HepG2 (cell line): ENCODE data around the gene NFATC2. TPM values are rescaled to one million over a fixed set of nuclear protein-coding genes. Genes with fewer than 3 reads are reported as not detected.

Experiments used
- ATAC-seq: fragments of 200-7000 bp; cut with Tn5 transposase; 3 replicates; pipeline ENCODE4 v1.9.1; 2020; ENCODE audit warnings: mild to moderate bottlenecking, moderate library complexity
- BruUV-seq: library from RNA; stranded (reverse); fragments of 400-500 nt; replicated peaks from 2 replicates; lab custom pipeline; 2021; lab: Mats Ljungman, UMichigan
- CTCF ChIA-PET: fragments of 300-600 bp; formaldehyde crosslinking; extraction: SDS; loops from one replicate; lab custom pipeline; 2021; ENCODE audit warnings: low total read pairs, inconsistent platforms, low intra/inter-chr PET ratio; lab: Yijun Ruan, JAX
- POLR2A ChIA-PET: fragments of 350-600 bp; sonication (Branson Sonifier 250); formaldehyde crosslinking; loops from one replicate; lab custom pipeline; 2020; ENCODE audit warnings: antibody characterized with exemption, inconsistent platforms; lab: Yijun Ruan, JAX
- DNase-seq: peaks from one replicate; pipeline ENCODE4 v3.0.0-alpha.2; 2015; ENCODE audit warnings: low spot score
- FAIRE-seq: peaks from 3 replicates; lab custom pipeline; 2011; peaks lifted over from hg19 to GRCh38; lab: Jason Lieb, UNC
- H2AFZ ChIP-seq: one replicate; pipeline ENCODE4 v1.6.1; 2011; ENCODE audit warnings: low read length, inconsistent platforms
- H3K27ac ChIP-seq: fragments of 300-600 bp; 3 replicates; pipeline ENCODE4 v1.8.0; 2011; ENCODE audit warnings: mixed run types, mild to moderate bottlenecking, mixed read lengths, low read length, inconsistent platforms; ENCODE audit not compliant: insufficient read depth; ENCODE audit errors: extremely low read length
- H3K27me3 ChIP-seq, 2 experiments: fragments of 200-600 bp in 1 of 2; 2 replicates in 1 of 2; 3 replicates in 1 of 2; pipeline versions ENCODE4 v1.6.0 to v1.8.0; 2011; ENCODE audit warnings: low read length in 2 of 2, mild to moderate bottlenecking in 2 of 2, moderate library complexity in 2 of 2, inconsistent platforms in 1 of 2; ENCODE audit not compliant: insufficient read depth in 2 of 2, control insufficient read depth in 1 of 2
- H3K36me3 ChIP-seq, 2 experiments: fragments of 200-600 bp in 1 of 2; replicated peaks in 1 of 2; 2 replicates in 1 of 2; 3 replicates in 1 of 2; pipeline versions ENCODE4 v1.5.1 to v1.8.0; 2011; ENCODE audit warnings: low read length in 2 of 2, inconsistent platforms in 1 of 2; ENCODE audit not compliant: insufficient read depth in 2 of 2, control insufficient read depth in 1 of 2
- H3K4me1 ChIP-seq: 2 replicates; pipeline ENCODE4 v1.5.1; 2012; ENCODE audit warnings: low read length, inconsistent platforms; ENCODE audit not compliant: insufficient read depth
- H3K4me2 ChIP-seq: 2 replicates; pipeline ENCODE4 v1.6.0; 2011; ENCODE audit warnings: low read depth, low read length, inconsistent platforms
- H3K4me3 ChIP-seq, 3 experiments: fragments of 200-600 bp in 1 of 3; sonication (generic), shearing (Covaris generic) in 1 of 3; replicated peaks in 1 of 3; 2 replicates each; pipeline ENCODE4 v1.5.1; 2011 to 2016; ENCODE audit warnings: low read length in 3 of 3, inconsistent platforms in 2 of 3, low read depth in 2 of 3, mild to moderate bottlenecking in 2 of 3, control low read depth in 1 of 3, mixed read lengths in 1 of 3; ENCODE audit not compliant: insufficient read depth in 1 of 3
- H3K79me2 ChIP-seq: one replicate; pipeline ENCODE4 v1.6.1; 2011; ENCODE audit warnings: low read length, inconsistent platforms; ENCODE audit not compliant: insufficient read depth
- H3K9ac ChIP-seq: 2 replicates; pipeline ENCODE4 v1.6.0; 2011; ENCODE audit warnings: mild to moderate bottlenecking, low read depth, low read length, inconsistent platforms; ENCODE audit not compliant: insufficient read depth
- H3K9me3 ChIP-seq: 2 replicates; pipeline ENCODE4 v1.5.1; 2012; ENCODE audit warnings: mild to moderate bottlenecking, low read length
- H4K20me1 ChIP-seq: 2 replicates; pipeline ENCODE4 v1.6.0; 2011; ENCODE audit warnings: inconsistent platforms, mild to moderate bottlenecking, low read length, moderate library complexity; ENCODE audit not compliant: insufficient read depth
- ARNT ChIP-seq: fragments of 450-650 bp; IDR thresholded peaks from 2 replicates; pipeline ENCODE4 v1.6.1; 2017
- ATRX ChIP-seq: sonication (generic); formaldehyde crosslinking; IDR thresholded peaks from 2 replicates; pipeline ENCODE4 v1.4.0; 2020; ENCODE audit warnings: missing genetic modification reagents, borderline replicate concordance
- DPF2 ChIP-seq: sonication (generic); formaldehyde crosslinking; IDR thresholded peaks from 2 replicates; pipeline ENCODE4 v1.4.0; 2020; ENCODE audit warnings: mild to moderate bottlenecking, low read depth, missing genetic modification reagents, borderline replicate concordance
- ELF3 ChIP-seq: IDR thresholded peaks from 2 replicates; pipeline ENCODE4 v1.6.1; 2016; ENCODE audit warnings: missing genetic modification reagents, missing compliant biosample characterization
- GATAD1 ChIP-seq: IDR thresholded peaks from 2 replicates; pipeline ENCODE4 v1.6.1; 2016; ENCODE audit warnings: missing genetic modification reagents, missing compliant biosample characterization
- GLMP ChIP-seq: sonication (generic); formaldehyde crosslinking; IDR thresholded peaks from 2 replicates; pipeline ENCODE4 v1.9.0; 2021; ENCODE audit warnings: missing genetic modification reagents, mild to moderate bottlenecking, borderline replicate concordance
- HOXA3 ChIP-seq: sonication (generic); formaldehyde crosslinking; IDR thresholded peaks from 2 replicates; pipeline ENCODE4 v1.5.0; 2020; ENCODE audit warnings: missing genetic modification reagents
- SAP130 ChIP-seq: IDR thresholded peaks from 2 replicates; pipeline ENCODE4 v1.6.1; 2016; ENCODE audit warnings: low read depth
- STAT6 ChIP-seq: sonication (generic); formaldehyde crosslinking; IDR thresholded peaks from 2 replicates; pipeline ENCODE4 v1.4.0; 2020; ENCODE audit warnings: missing genetic modification reagents, mild to moderate bottlenecking, borderline replicate concordance
- SUZ12 ChIP-seq: fragments of 150-350 bp; IDR thresholded peaks from 2 replicates; pipeline ENCODE4 v1.6.1; 2014; ENCODE audit warnings: low read depth, low read length
- TFDP2 ChIP-seq: sonication (generic); formaldehyde crosslinking; IDR thresholded peaks from 2 replicates; pipeline ENCODE4 v1.4.0; 2020; ENCODE audit warnings: missing genetic modification reagents
- ZBTB8A ChIP-seq: sonication (generic); formaldehyde crosslinking; IDR thresholded peaks from 2 replicates; pipeline ENCODE4 v1.4.0; 2020; ENCODE audit warnings: mild to moderate bottlenecking, low read depth, missing genetic modification reagents, borderline replicate concordance
- ZGPAT ChIP-seq: IDR thresholded peaks from 2 replicates; pipeline ENCODE4 v1.6.1; 2016; ENCODE audit warnings: mild to moderate bottlenecking
- ZMAT5 ChIP-seq: sonication (generic); formaldehyde crosslinking; IDR thresholded peaks from 2 replicates; pipeline ENCODE4 v1.5.0; 2020; ENCODE audit warnings: mild to moderate bottlenecking, low read depth, missing genetic modification reagents, borderline replicate concordance
- ZNF276 ChIP-seq: sonication (generic); formaldehyde crosslinking; IDR thresholded peaks from 2 replicates; pipeline ENCODE4 v1.4.0; 2020; ENCODE audit warnings: mild to moderate bottlenecking, low read depth, missing genetic modification reagents
- ZNF740 ChIP-seq: sonication (generic); formaldehyde crosslinking; IDR thresholded peaks from 2 replicates; pipeline ENCODE4 v1.4.0; 2020; ENCODE audit warnings: missing genetic modification reagents
- WGBS: methylation state at CpG from one replicate; pipeline ENCODE4 v1.1.6; 2017; ENCODE audit warnings: low lambda C conversion rate; 5-methylcytosine and 5-hydroxymethylcytosine counted together
- in situ Hi-C: cut with HindIII; loops from 2 replicates; pipeline ENCODE4 v1.10.0; 2017; ENCODE audit warnings: low pct_unique_long_range_greater_than_20kb; ENCODE audit not compliant: extremely low pct_ligation_motif_present
- intact Hi-C: fragments of 100-400 bp; cut with micrococcal nuclease; formaldehyde crosslinking; loops from one replicate; pipeline ENCODE4 v1.10.0; 2022; ENCODE audit not compliant: unreplicated experiment
- polyA plus RNA-seq, 8 experiments: library from polyadenylated mRNA; depleted of rRNA in 3 of 8; stranded (reverse) in 7 of 8; unstranded in 1 of 8; fragments of >200 nt; fragmentation: Illumina TruSeq in 4 of 8; extraction: Trizol in 4 of 8; gene quantifications; 2 replicates each; pipeline versions ENCODE4 v1.2.1 to v1.2.3, GENCODE V29; 2011 to 2016; ENCODE audit warnings: low read depth in 4 of 8, missing spikeins in 1 of 8, mixed read lengths in 1 of 8; ENCODE audit not compliant: insufficient read depth in 1 of 8
- total RNA-seq, 5 experiments: library from RNA; depleted of rRNA; stranded (reverse); fragments of >200 nt; fragmentation: Illumina TruSeq; extraction: Trizol; gene quantifications; 2 replicates each; pipeline ENCODE4 v1.2.3, GENCODE V29; 2016; ENCODE audit warnings: low read depth in 1 of 5

The NFATC2 gene
- total and polyA plus RNA-seq, 2 of the 13 experiments (the other 11 are each of a cell fraction or from before 2014, with no cell fraction given) = 1.9 to 3.3 TPM

GRCh38 chr20:51452091-51452613 lies 90.4 kb downstream of the NFATC2 start:
- ATAC-seq (no peak), DNase-seq (no peak), FAIRE-seq (no peak)
- Histone ChIP-seq H3K9me3 (peaks cover 7% of the 10 kb centered on the region; the same call in 1 of the 2 replicates), H4K20me1 (peaks cover 4% of the 10 kb centered on the region; the same call in 1 of the 2 replicates), H3K9ac (no peak overlapping the region), H3K36me3 (peaks cover 4 to 33% of the 10 kb centered on the region in 2 experiments; a peak in 4 of 5 replicates), H3K4me1 (peaks cover 20% of the 10 kb centered on the region), H3K27me3 (no peaks in the 10 kb centered on the region), H3K27ac (no peak overlapping the region), H3K4me3 (no peak overlapping the region), H3K79me2 (no peaks in the 10 kb centered on the region), H3K4me2 (no peak overlapping the region), H2AFZ (no peak overlapping the region)
- CTCF ChIA-PET = no interaction called here
- no TSS peak for BruUV-seq
- WGBS = 84% methylated on average over 6 of the region's 6 CpGs
- TF ChIP-seq ATRX (CRISPR knock-in tag) (no peak), GLMP (CRISPR knock-in tag) (no peak), ZNF740 (CRISPR knock-in tag) (no peak), ZBTB8A (CRISPR knock-in tag) (no peak), GATAD1 (CRISPR knock-in tag) (no peak), ARNT (no peak), TFDP2 (CRISPR knock-in tag) (no peak), STAT6 (CRISPR knock-in tag) (no peak), ZMAT5 (CRISPR knock-in tag) (no peak), ZGPAT (CRISPR knock-in tag) (no peak), HOXA3 (CRISPR knock-in tag) (no peak), DPF2 (CRISPR knock-in tag) (no peak), ELF3 (CRISPR knock-in tag) (no peak), SUZ12 (no peak), ZNF276 (no peak), SAP130 (CRISPR knock-in tag) (no peak)
- in situ Hi-C loops (no loop called here), intact Hi-C loops (loop anchor here (10.0 kb wide), 1 partner anchor 67 kb away; no protein-coding TSS in a partner anchor)
- POLR2A ChIA-PET = no interaction called here
